Measurements from ENCODE around the gene AKR1C8. TPM values are rescaled to one million over a fixed set of nuclear protein-coding genes. Genes with fewer than 3 reads are reported as not detected.

The AKR1C8 gene
- total and polyA plus RNA-seq, 2 of the 13 experiments (the other 11 are each of a cell fraction or from before 2014, with no cell fraction given), result 0.12 TPM; not detected in 1

DNA sequence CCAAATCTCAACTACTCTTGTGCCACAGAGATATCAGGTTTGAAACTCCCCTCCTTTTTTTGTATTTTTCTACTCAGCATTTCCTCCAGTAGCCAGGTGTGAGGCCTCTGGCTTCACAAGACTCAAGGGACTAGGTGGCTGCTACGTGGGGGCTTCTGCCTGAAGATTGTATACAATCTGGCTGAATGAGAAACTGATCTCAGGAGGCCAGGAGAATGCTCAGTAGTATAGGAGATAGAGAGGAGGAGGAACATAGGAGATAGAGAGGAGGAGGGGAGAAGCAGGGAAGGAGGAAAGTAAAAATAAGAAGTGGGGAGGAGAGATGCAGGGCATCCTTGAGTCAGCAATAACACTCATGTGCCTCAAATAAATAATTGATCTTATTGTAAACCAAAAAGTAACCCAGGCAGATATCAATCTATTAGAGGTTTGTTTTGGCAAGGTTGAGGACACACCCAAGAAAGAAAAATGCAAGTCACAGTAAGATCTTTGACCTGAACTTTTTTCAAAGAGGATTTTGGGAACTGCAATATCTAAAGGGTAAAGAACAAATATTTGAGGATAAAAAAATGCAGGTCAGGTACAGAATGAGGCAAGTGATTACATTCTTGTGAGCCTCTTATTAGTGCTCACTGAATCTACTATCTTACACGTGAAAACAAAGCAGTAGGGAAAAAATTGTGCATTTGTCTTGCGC is 36.8 kb downstream of the AKR1C8 start (continued):
- peak; percentile 90 for TF ChIP-seq LCORL (IDR thresholded peaks at IDR 0.05)
- TF ChIP-seq LCORL (CRISPR knock-in tag; IDR thresholded peaks at IDR 0.05), result peak; percentile 77
- no peak for TF ChIP-seq EZH2 (conservative IDR thresholded peaks at IDR 0.05; ENCODE audit: low read depth, low read length)
- TF ChIP-seq BCL6 (CRISPR knock-in tag; IDR thresholded peaks at IDR 0.05), result peak; percentile 69; the same call in 1 of the 2 replicates
- TF ChIP-seq MED1 (CRISPR knock-in tag; IDR thresholded peaks at IDR 0.05), result peak; percentile 94
- TF ChIP-seq FOXC1 (CRISPR knock-in tag; IDR thresholded peaks at IDR 0.05; ENCODE audit: borderline replicate concordance), result no peak
- TF ChIP-seq, protein P1, sequence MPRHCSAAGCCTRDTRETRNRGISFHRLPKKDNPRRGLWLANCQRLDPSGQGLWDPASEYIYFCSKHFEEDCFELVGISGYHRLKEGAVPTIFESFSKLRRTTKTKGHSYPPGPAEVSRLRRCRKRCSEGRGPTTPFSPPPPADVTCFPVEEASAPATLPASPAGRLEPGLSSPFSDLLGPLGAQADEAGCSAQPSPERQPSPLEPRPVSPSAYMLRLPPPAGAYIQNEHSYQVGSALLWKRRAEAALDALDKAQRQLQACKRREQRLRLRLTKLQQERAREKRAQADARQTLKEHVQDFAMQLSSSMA (CRISPR knock-in tag; IDR thresholded peaks at IDR 0.05), result no peak
- no peak for TF ChIP-seq E2F2 (CRISPR knock-in tag; IDR thresholded peaks at IDR 0.05; ENCODE audit: borderline replicate concordance)
- TF ChIP-seq ZBTB8A (CRISPR knock-in tag; IDR thresholded peaks at IDR 0.05; ENCODE audit: borderline replicate concordance, low read depth), result no peak
- no peak for TF ChIP-seq ZNF121 (CRISPR knock-in tag; IDR thresholded peaks at IDR 0.05)
- TF ChIP-seq WIZ (CRISPR knock-in tag; IDR thresholded peaks at IDR 0.05), result no peak
- TF ChIP-seq, protein P2, sequence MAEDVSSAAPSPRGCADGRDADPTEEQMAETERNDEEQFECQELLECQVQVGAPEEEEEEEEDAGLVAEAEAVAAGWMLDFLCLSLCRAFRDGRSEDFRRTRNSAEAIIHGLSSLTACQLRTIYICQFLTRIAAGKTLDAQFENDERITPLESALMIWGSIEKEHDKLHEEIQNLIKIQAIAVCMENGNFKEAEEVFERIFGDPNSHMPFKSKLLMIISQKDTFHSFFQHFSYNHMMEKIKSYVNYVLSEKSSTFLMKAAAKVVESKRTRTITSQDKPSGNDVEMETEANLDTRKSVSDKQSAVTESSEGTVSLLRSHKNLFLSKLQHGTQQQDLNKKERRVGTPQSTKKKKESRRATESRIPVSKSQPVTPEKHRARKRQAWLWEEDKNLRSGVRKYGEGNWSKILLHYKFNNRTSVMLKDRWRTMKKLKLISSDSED (CRISPR knock-in tag; IDR thresholded peaks at IDR 0.05), result no peak
- peak; percentile 54; the same call in 1 of the 2 replicates for TF ChIP-seq MAFF (IDR thresholded peaks at IDR 0.05; ENCODE audit: low read depth, low read length)
- TF ChIP-seq HDAC2 (CRISPR knock-in tag; IDR thresholded peaks at IDR 0.05), result peak; percentile 78
- TF ChIP-seq ZNF780A (CRISPR knock-in tag; IDR thresholded peaks at IDR 0.05), result no peak
- TF ChIP-seq SMYD3 (CRISPR knock-in tag; IDR thresholded peaks at IDR 0.05), result 0 out of 2 replicates have a peak, but pooled peaks have one; percentile 41
- 0 out of 2 replicates have a peak, but pooled peaks have one; percentile 2 for TF ChIP-seq TSC22D2 (CRISPR knock-in tag; IDR thresholded peaks at IDR 0.05; ENCODE audit: borderline replicate concordance)
- TF ChIP-seq, protein P3, sequence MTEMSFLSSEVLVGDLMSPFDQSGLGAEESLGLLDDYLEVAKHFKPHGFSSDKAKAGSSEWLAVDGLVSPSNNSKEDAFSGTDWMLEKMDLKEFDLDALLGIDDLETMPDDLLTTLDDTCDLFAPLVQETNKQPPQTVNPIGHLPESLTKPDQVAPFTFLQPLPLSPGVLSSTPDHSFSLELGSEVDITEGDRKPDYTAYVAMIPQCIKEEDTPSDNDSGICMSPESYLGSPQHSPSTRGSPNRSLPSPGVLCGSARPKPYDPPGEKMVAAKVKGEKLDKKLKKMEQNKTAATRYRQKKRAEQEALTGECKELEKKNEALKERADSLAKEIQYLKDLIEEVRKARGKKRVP (CRISPR knock-in tag; IDR thresholded peaks at IDR 0.05), result peak in 1 of 2 experiments; percentile 59; a peak in 2 of 4 replicates
- no peak for TF ChIP-seq HNRNPUL1 (IDR thresholded peaks at IDR 0.05; ENCODE audit: low read depth, low read length)
- no peak for TF ChIP-seq ARHGAP35 (CRISPR knock-in tag; IDR thresholded peaks at IDR 0.05; ENCODE audit: borderline replicate concordance)
- TF ChIP-seq HNRNPL (IDR thresholded peaks at IDR 0.05; ENCODE audit: low read depth, low read length), result no peak
- no peak for TF ChIP-seq ZNF343 (CRISPR knock-in tag; IDR thresholded peaks at IDR 0.05)
- TF ChIP-seq, protein P4, sequence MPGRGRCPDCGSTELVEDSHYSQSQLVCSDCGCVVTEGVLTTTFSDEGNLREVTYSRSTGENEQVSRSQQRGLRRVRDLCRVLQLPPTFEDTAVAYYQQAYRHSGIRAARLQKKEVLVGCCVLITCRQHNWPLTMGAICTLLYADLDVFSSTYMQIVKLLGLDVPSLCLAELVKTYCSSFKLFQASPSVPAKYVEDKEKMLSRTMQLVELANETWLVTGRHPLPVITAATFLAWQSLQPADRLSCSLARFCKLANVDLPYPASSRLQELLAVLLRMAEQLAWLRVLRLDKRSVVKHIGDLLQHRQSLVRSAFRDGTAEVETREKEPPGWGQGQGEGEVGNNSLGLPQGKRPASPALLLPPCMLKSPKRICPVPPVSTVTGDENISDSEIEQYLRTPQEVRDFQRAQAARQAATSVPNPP (CRISPR knock-in tag; IDR thresholded peaks at IDR 0.05), result no peak

Data from HepG2 (cell line).